ENCODE data around the gene PSMB4.
"Not testable (repeated sequence)": the region's sequence is repeated elsewhere in the genome, so short reads cannot be mapped to it uniquely, and the experiment has no call there.

Gene PSMB4

GRCh38 chr1:151399324-151400171 is at the start of gene PSMB4:
TSS of gene PSMB4 (plus strand) at chr1:151399573. CDS start at chr1:151399588, 15 bp downstream.
- DNase-seq = peak; percentile 94

GRCh38 chr1:151350323-151350722 is 49.0 kb upstream of the PSMB4 start:
- DNase-seq = not testable (repeated sequence)

GRCh38 chr1:151352021-151352718 is 47.2 kb upstream of the PSMB4 start:
- no peak for DNase-seq

- no peak for DNase-seq
These were observed 42.7 kb upstream of the PSMB4 start for GRCh38 chr1:151356696-151357095.

- DNase-seq = no peak
These were observed 37.5 kb upstream of the PSMB4 start for GRCh38 chr1:151361883-151362282.

GRCh38 chr1:151362308-151363155 is 36.8 kb upstream of the PSMB4 start:
- no peak for DNase-seq

- DNase-seq = no peak
These were observed 34.4 kb upstream of the PSMB4 start for GRCh38 chr1:151364996-151365395.

GRCh38 chr1:151367658-151368392 is 31.5 kb upstream of the PSMB4 start:
- no peak for DNase-seq

GRCh38 chr1:151368393-151369301 is 30.7 kb upstream of the PSMB4 start:
- DNase-seq = peak; percentile 31

GRCh38 chr1:151369302-151369610 is 30.1 kb upstream of the PSMB4 start:
- no peak for DNase-seq

GRCh38 chr1:151369621-151370048 is 29.7 kb upstream of the PSMB4 start:
- DNase-seq = no peak

- DNase-seq = peak; percentile 11
These were observed 29.0 kb upstream of the PSMB4 start for GRCh38 chr1:151370211-151370911.

- DNase-seq = peak; percentile 85
These were observed 27.9 kb upstream of the PSMB4 start for GRCh38 chr1:151371370-151372057.

- peak; percentile 92 for DNase-seq
These were observed 27.1 kb upstream of the PSMB4 start, which contains the start of gene SELENBP1 for GRCh38 chr1:151372058-151372934. TSS of gene SELENBP1 (minus strand) at chr1:151372705. CDS start at chr1:151372641, 64 bp downstream.

GRCh38 chr1:151373196-151373595 is 26.2 kb upstream of the PSMB4 start:
- DNase-seq = no peak

GRCh38 chr1:151377150-151377884 is 22.1 kb upstream of the PSMB4 start:
- peak; percentile 64 for DNase-seq

- DNase-seq = no peak
These were observed 14.8 kb upstream of the PSMB4 start for GRCh38 chr1:151384584-151384983.

- DNase-seq = no peak
These were observed 13.4 kb upstream of the PSMB4 start for GRCh38 chr1:151386002-151386401.

Data from NCI-H1105 treated with DMSO at 0.1 percent for 48 hours (cell line).